B cell (primary cell): ENCODE data around the gene TEF. TPM values are rescaled to one million over a fixed set of nuclear protein-coding genes. Genes with fewer than 3 reads are reported as not detected.

Source experiments
- ATAC-seq: fragments of 200-7000 bp; cut with Tn5 transposase; one replicate; pipeline ENCODE4 v1.10.0; 2021; ENCODE audit warnings: low read depth, mild to moderate bottlenecking, moderate number of reproducible peaks, moderate library complexity
- CTCF ChIA-PET: fragments of 350-600 bp; sonication (Branson Sonifier 250); formaldehyde crosslinking; loops from one replicate; lab custom pipeline; 2021; ENCODE audit warnings: antibody characterized with exemption, inconsistent platforms; lab: Charles Lee
- POLR2A ChIA-PET: fragments of 350-600 bp; sonication (Branson Sonifier 250); formaldehyde crosslinking; loops from one replicate; lab custom pipeline; 2021; ENCODE audit warnings: antibody characterized with exemption; lab: Charles Lee
- DNase-seq: peaks from one replicate; pipeline ENCODE4 v3.0.0; 2013
- H2AFZ ChIP-seq: 2 replicates; pipeline ENCODE4 v1.6.1; 2012; ENCODE audit warnings: mild to moderate bottlenecking, low read depth, low read length; ENCODE audit not compliant: insufficient read depth, poor library complexity, severe bottlenecking
- H3K27ac ChIP-seq, 2 donors: 1 replicate in 1 of 2; 2 replicates in 1 of 2; pipeline ENCODE4 v1.5.1; 2012 to 2013; ENCODE audit warnings: low read length in 2 of 2, mild to moderate bottlenecking in 2 of 2, moderate library complexity in 1 of 2
- H3K27me3 ChIP-seq, 4 experiments: fragments of 200-600 bp in 1 of 4; sonication (generic) in 1 of 4; replicated peaks in 1 of 4; 1 replicate in 2 of 4; 2 replicates in 2 of 4; pipeline versions ENCODE4 v1.6.1 to v1.7.0; 2013 to 2016; ENCODE audit warnings: low read length in 3 of 4, mild to moderate bottlenecking in 2 of 4, mixed read lengths in 1 of 4, moderate library complexity in 1 of 4; ENCODE audit not compliant: insufficient read depth in 4 of 4, control insufficient read depth in 3 of 4; ENCODE audit errors: control extremely low read depth in 1 of 4
- H3K36me3 ChIP-seq, 2 experiments: replicated peaks in 1 of 2; 1 replicate in 1 of 2; 2 replicates in 1 of 2; pipeline versions ENCODE4 v1.6.1 to v1.7.1; 2013; ENCODE audit warnings: low read length in 1 of 2; ENCODE audit not compliant: insufficient read depth in 2 of 2, control insufficient read depth in 1 of 2; ENCODE audit errors: control extremely low read depth in 1 of 2, extremely low read depth in 1 of 2
- H3K4me1 ChIP-seq, 2 donors: fragments of 200-600 bp in 1 of 2; sonication (generic) in 1 of 2; 1 replicate in 1 of 2; 2 replicates in 1 of 2; pipeline versions ENCODE4 v1.5.1 to v1.6.1; 2013 to 2017; ENCODE audit warnings: low read length in 2 of 2; ENCODE audit not compliant: control insufficient read depth in 2 of 2, insufficient read depth in 2 of 2
- H3K4me2 ChIP-seq: replicated peaks from 2 replicates; pipeline ENCODE3; 2012; ENCODE audit warnings: mild to moderate bottlenecking, low read depth, low read length; ENCODE audit not compliant: poor library complexity, severe bottlenecking
- H3K4me3 ChIP-seq, 5 experiments: fragments of 200-600 bp in 1 of 5; sonication (generic) in 1 of 5; 1 replicate in 3 of 5; 2 replicates in 2 of 5; pipeline versions ENCODE4 v1.5.1 to v1.7.0; 2011 to 2016; ENCODE audit warnings: low read length in 4 of 5, mild to moderate bottlenecking in 4 of 5, low read depth in 2 of 5, control low read depth in 1 of 5, moderate library complexity in 1 of 5; ENCODE audit not compliant: insufficient read depth in 1 of 5; ENCODE audit errors: control extremely low read depth in 1 of 5, extremely low read depth in 1 of 5
- H3K79me2 ChIP-seq: fragments of 200-600 bp; sonication (generic); one replicate; pipeline ENCODE4 v1.6.0; 2016; ENCODE audit warnings: low read length; ENCODE audit not compliant: control insufficient read depth, insufficient read depth
- H3K9ac ChIP-seq: fragments of 200-600 bp; sonication (generic); 2 replicates; pipeline ENCODE4 v1.6.1; 2017; ENCODE audit warnings: mild to moderate bottlenecking, low read length, moderate library complexity
- H3K9me3 ChIP-seq, 3 donors: one replicate each; pipeline versions ENCODE4 v1.6.1 to v1.7.1; 2013; ENCODE audit warnings: low read length in 2 of 3; ENCODE audit not compliant: control insufficient read depth in 2 of 3, insufficient read depth in 1 of 3; ENCODE audit errors: control extremely low read depth in 1 of 3
- H4K20me1 ChIP-seq: 2 replicates; pipeline ENCODE4 v1.6.0; 2012; ENCODE audit warnings: mild to moderate bottlenecking, low read length; ENCODE audit not compliant: insufficient read depth, control insufficient read depth, poor library complexity, severe bottlenecking
- H3K27ac Mint-ChIP-seq: one replicate; pipeline ENCODE4 v1.8.0; 2021; ENCODE audit warnings: mixed read lengths
- H3K27me3 Mint-ChIP-seq: one replicate; pipeline ENCODE4 v1.8.0; 2021; ENCODE audit warnings: mixed read lengths
- H3K4me1 Mint-ChIP-seq: one replicate; pipeline ENCODE4 v1.8.0; 2021; ENCODE audit warnings: mixed read lengths
- H3K4me3 Mint-ChIP-seq: one replicate; pipeline ENCODE4 v1.8.0; 2021; ENCODE audit warnings: mixed read lengths
- H3K9me3 Mint-ChIP-seq: one replicate; pipeline ENCODE4 v1.8.0; 2022; ENCODE audit warnings: mixed read lengths; ENCODE audit not compliant: insufficient read depth
- CTCF ChIP-seq: fragments of 200-600 bp; IDR thresholded peaks from one replicate; pipeline ENCODE4 v1.8.0; 2022; ENCODE audit warnings: antibody characterized with exemption, mild to moderate bottlenecking
- EZH2 ChIP-seq: IDR thresholded peaks from 2 replicates; pipeline ENCODE4 v1.6.1; 2012; ENCODE audit warnings: borderline replicate concordance, low read depth, mild to moderate bottlenecking, moderate library complexity, low read length; ENCODE audit not compliant: insufficient read depth, poor library complexity, severe bottlenecking
- WGBS: methylation state at CpG from one replicate; pipeline ENCODE4 v1.1.5; 2013; ENCODE audit warnings: missing lambda C conversion rate; ENCODE audit not compliant: insufficient coverage; 5-methylcytosine and 5-hydroxymethylcytosine counted together
- intact Hi-C: fragments of 100-400 bp; cut with micrococcal nuclease; formaldehyde crosslinking; loops from one replicate; pipeline ENCODE4 v1.10.0; 2022
- polyA plus RNA-seq: library from polyadenylated mRNA; depleted of rRNA; stranded (reverse); fragments of >200 nt; gene quantifications from 2 replicates; pipeline ENCODE4 v1.2.3, GENCODE V29; 2012
- total RNA-seq, 2 donors: library from RNA; stranded (reverse); fragments of 120-200 nt in 1 of 2; gene quantifications; 1 replicate in 1 of 2; 2 replicates in 1 of 2; pipeline versions ENCODE4 v1.2.3 to v1.2.4, GENCODE V29; 2013 to 2022

The TEF gene
- total and polyA plus RNA-seq, 2 donors (not counting 1 experiment from before 2014, with no cell fraction given): 5.0 to 5.5 TPM

- Mint-ChIP-seq H3K27me3 (no peaks in the 10 kb centered on the region), H3K4me3 (no peak overlapping the region), H3K4me1 (no peaks in the 10 kb centered on the region), H3K27ac (no peak overlapping the region), H3K9me3 (no peaks in the 10 kb centered on the region)
- DNase-seq: no peak
- Histone ChIP-seq H3K27ac (no peak overlapping the region), H3K4me2 (no peak overlapping the region), H3K27me3 (no peaks in the 10 kb centered on the region), H3K9me3 (no peaks in the 10 kb centered on the region), H3K4me3 (no peak overlapping the region), H2AFZ (no peak overlapping the region), H3K9ac (no peak overlapping the region), H3K36me3 (peaks cover 0 to 33% of the 10 kb centered on the region in 2 experiments), H3K79me2 (no peaks in the 10 kb centered on the region), H3K4me1 (no peaks in the 10 kb centered on the region), H4K20me1 (no peaks in the 10 kb centered on the region)
- intact Hi-C loops: no loop called here
- CTCF ChIA-PET: no interaction called here
- WGBS: 100% methylated on average over 3 of the region's 4 CpGs
- ATAC-seq: no peak
- TF ChIP-seq CTCF: no peak
- TF ChIP-seq EZH2: no peak
- POLR2A ChIA-PET: interaction anchor here (0.5 kb wide), 1 partner anchor 22 kb away, joined by 3 read pairs; no protein-coding TSS in a partner anchor
These were observed 22.4 kb upstream of the TEF start for GRCh38 chr22:41359376-41359775.

GRCh38 chr22:41360126-41360525 lies 21.6 kb upstream of the TEF start:
- ChIA-PET CTCF (no interaction called here), POLR2A (no interaction called here)
- no peak overlapping the region for H3K4me3 ChIP-seq
- DNase-seq: no peak
- no peaks in the 10 kb centered on the region for H3K4me1 Mint-ChIP-seq
- no peaks in the 10 kb centered on the region for H3K9me3 ChIP-seq
- 96% methylated on average over 11 of the region's 11 CpGs for WGBS
- no peaks in the 10 kb centered on the region for H3K4me1 ChIP-seq
- H3K4me3 Mint-ChIP-seq: no peak overlapping the region
- H3K27ac Mint-ChIP-seq: no peak overlapping the region
- H3K27ac ChIP-seq: no peak overlapping the region
- ATAC-seq: no peak
- no peak overlapping the region for H3K4me2 ChIP-seq
- H3K79me2 ChIP-seq: no peaks in the 10 kb centered on the region
- no peaks in the 10 kb centered on the region for H3K27me3 Mint-ChIP-seq
- H4K20me1 ChIP-seq: no peaks in the 10 kb centered on the region
- peaks cover 0 to 26% of the 10 kb centered on the region in 2 experiments for H3K36me3 ChIP-seq
- H3K27me3 ChIP-seq: no peaks in the 10 kb centered on the region
- no peak overlapping the region for H3K9ac ChIP-seq
- no peaks in the 10 kb centered on the region for H3K9me3 Mint-ChIP-seq
- no peak for TF ChIP-seq EZH2
- TF ChIP-seq CTCF: no peak
- H2AFZ ChIP-seq: no peak overlapping the region
- intact Hi-C loops: no loop called here
